Mucosa of rectum (tissue), 2 donors: ENCODE measurements around the gene SINHCAF.

Experiments
- H3K27ac ChIP-seq, 2 donors: one replicate each; pipeline ENCODE4 v1.7.0; 2013; ENCODE audit warnings: inconsistent platforms in 2 of 2, low read depth in 2 of 2, low read length in 2 of 2
- H3K27me3 ChIP-seq, 2 donors: one replicate each; pipeline ENCODE4 v1.7.0; 2013; ENCODE audit warnings: low read length in 2 of 2; ENCODE audit not compliant: control insufficient read depth in 2 of 2, insufficient read depth in 2 of 2
- H3K36me3 ChIP-seq, 2 donors: one replicate each; pipeline ENCODE4 v1.7.0; 2013; ENCODE audit warnings: low read length in 2 of 2; ENCODE audit not compliant: control insufficient read depth in 2 of 2, insufficient read depth in 2 of 2
- H3K4me1 ChIP-seq, 2 donors: one replicate each; pipeline ENCODE4 v1.7.0; 2013; ENCODE audit warnings: low read length in 2 of 2, mild to moderate bottlenecking in 1 of 2; ENCODE audit not compliant: control insufficient read depth in 2 of 2, insufficient read depth in 2 of 2
- H3K4me3 ChIP-seq, 2 donors: one replicate each; pipeline ENCODE4 v1.7.0; 2013; ENCODE audit warnings: low read length in 2 of 2
- H3K9ac ChIP-seq, 2 donors: one replicate each; pipeline ENCODE4 v1.7.0; 2013; ENCODE audit warnings: low read length in 2 of 2, low read depth in 1 of 2, mild to moderate bottlenecking in 1 of 2
- H3K9me3 ChIP-seq, 2 donors: one replicate each; pipeline ENCODE4 v1.7.0; 2013; ENCODE audit warnings: low read length in 2 of 2; ENCODE audit not compliant: control insufficient read depth in 2 of 2
- donor health status: healthy.
- donor health status: Normal muscosa, but diverticular disease.

SINHCAF gene

GRCh38 chr12:31321186-31321896, 4.6 kb downstream of the SINHCAF start:
- Histone ChIP-seq H3K27ac (no peak overlapping the region), H3K36me3 (no peaks in the 10 kb centered on the region), H3K9ac (no peak overlapping the region), H3K9me3 (no peaks in the 10 kb centered on the region), H3K4me1 (peaks cover 8 to 14% of the 10 kb centered on the region in 2 donors), H3K4me3 (no peak overlapping the region), H3K27me3 (no peaks in the 10 kb centered on the region)

- no peak overlapping the region for H3K27ac ChIP-seq
- H3K9ac ChIP-seq: no peak overlapping the region
- H3K4me3 ChIP-seq: no peak overlapping the region
- H3K9me3 ChIP-seq: no peaks in the 10 kb centered on the region
- no peaks in the 10 kb centered on the region for H3K36me3 ChIP-seq
- H3K4me1 ChIP-seq: peaks cover 8 to 13% of the 10 kb centered on the region in 2 donors
- no peaks in the 10 kb centered on the region for H3K27me3 ChIP-seq
Measured at GRCh38 chr12:31318657-31319269, 7.2 kb downstream of the SINHCAF start.

- H3K4me1 ChIP-seq: peaks cover 5 to 8% of the 10 kb centered on the region in 2 donors
- peak overlapping the region; percentile 39 to 56 for H3K27ac ChIP-seq
- H3K4me3 ChIP-seq: peak overlapping the region; percentile 22 to 62
- H3K36me3 ChIP-seq: no peaks in the 10 kb centered on the region
- H3K9ac ChIP-seq: peak overlapping the region; percentile 15
- H3K27me3 ChIP-seq: no peaks in the 10 kb centered on the region
- no peaks in the 10 kb centered on the region for H3K9me3 ChIP-seq
Measured at GRCh38 chr12:31317471-31318395, 8.2 kb downstream of the SINHCAF start.

GRCh38 chr12:31316891-31317290, 9.1 kb downstream of the SINHCAF start:
- H3K9me3 ChIP-seq: no peaks in the 10 kb centered on the region
- no peaks in the 10 kb centered on the region for H3K27me3 ChIP-seq
- H3K4me3 ChIP-seq: peak overlapping the region in 1 of 2 donors; percentile 62
- peak overlapping the region; percentile 39 to 56 for H3K27ac ChIP-seq
- H3K36me3 ChIP-seq: no peaks in the 10 kb centered on the region
- peak overlapping the region; percentile 15 for H3K9ac ChIP-seq
- H3K4me1 ChIP-seq: peaks cover 5 to 8% of the 10 kb centered on the region in 2 donors

GRCh38 chr12:31315784-31316465, 10.0 kb downstream of the SINHCAF start:
- Histone ChIP-seq H3K27ac (no peak overlapping the region), H3K4me1 (peaks cover 5 to 8% of the 10 kb centered on the region in 2 donors), H3K27me3 (no peaks in the 10 kb centered on the region), H3K9ac (no peak overlapping the region), H3K4me3 (no peak overlapping the region), H3K9me3 (no peaks in the 10 kb centered on the region), H3K36me3 (no peaks in the 10 kb centered on the region)

GRCh38 chr12:31315044-31315715, 10.8 kb downstream of the SINHCAF start:
- Histone ChIP-seq H3K36me3 (no peaks in the 10 kb centered on the region), H3K27ac (no peak overlapping the region), H3K27me3 (no peaks in the 10 kb centered on the region), H3K4me1 (peaks cover 2 to 8% of the 10 kb centered on the region in 2 donors), H3K9me3 (no peaks in the 10 kb centered on the region), H3K4me3 (no peak overlapping the region), H3K9ac (no peak overlapping the region)

- Histone ChIP-seq H3K4me3 (no peak overlapping the region), H3K27me3 (no peaks in the 10 kb centered on the region), H3K4me1 (peaks cover 0 to 4% of the 10 kb centered on the region in 2 donors), H3K27ac (no peak overlapping the region), H3K36me3 (no peaks in the 10 kb centered on the region), H3K9ac (no peak overlapping the region), H3K9me3 (no peaks in the 10 kb centered on the region)
Measured at GRCh38 chr12:31312431-31312830, 13.5 kb downstream of the SINHCAF start.

GRCh38 chr12:31311634-31312258, 14.2 kb downstream of the SINHCAF start:
- H3K4me1 ChIP-seq: peaks cover 0 to 1% of the 10 kb centered on the region in 2 donors
- no peak overlapping the region for H3K9ac ChIP-seq
- no peaks in the 10 kb centered on the region for H3K36me3 ChIP-seq
- H3K9me3 ChIP-seq: no peaks in the 10 kb centered on the region
- H3K27me3 ChIP-seq: no peaks in the 10 kb centered on the region
- no peak overlapping the region for H3K27ac ChIP-seq
- no peak overlapping the region for H3K4me3 ChIP-seq

GRCh38 chr12:31310488-31310887, 15.5 kb downstream of the SINHCAF start:
- no peak overlapping the region for H3K27ac ChIP-seq
- no peaks in the 10 kb centered on the region for H3K27me3 ChIP-seq
- no peaks in the 10 kb centered on the region for H3K36me3 ChIP-seq
- H3K9ac ChIP-seq: no peak overlapping the region
- no peak overlapping the region for H3K4me3 ChIP-seq
- H3K9me3 ChIP-seq: no peaks in the 10 kb centered on the region
- no peaks in the 10 kb centered on the region for H3K4me1 ChIP-seq
